Karpas-422 (cell line): ENCODE measurements around the gene PCSK1. TPM values are rescaled to one million over a fixed set of nuclear protein-coding genes. Genes with fewer than 3 reads are reported as not detected.

Experiments
- DNase-seq: peaks from one replicate; pipeline ENCODE4 v3.0.0-alpha.2; 2015
- H2AFZ ChIP-seq: fragments of 200-600 bp; sonication (generic); 2 replicates; pipeline ENCODE4 v1.6.1; 2014; ENCODE audit warnings: antibody characterized with exemption, low read length, mixed read lengths
- H3K27ac ChIP-seq: fragments of 200-600 bp; sonication (generic); 2 replicates; pipeline ENCODE4 v1.5.1; 2014; ENCODE audit warnings: mild to moderate bottlenecking, low read length, moderate library complexity
- H3K27me3 ChIP-seq: fragments of 200-600 bp; sonication (generic); 2 replicates; pipeline ENCODE4 v1.6.1; 2014; ENCODE audit warnings: low read length, mixed read lengths
- H3K36me3 ChIP-seq: fragments of 200-600 bp; sonication (generic); 2 replicates; pipeline ENCODE4 v1.6.1; 2014; ENCODE audit warnings: low read length, mixed read lengths; ENCODE audit not compliant: insufficient read depth
- H3K4me1 ChIP-seq: fragments of 200-600 bp; sonication (generic); 2 replicates; pipeline ENCODE4 v1.6.1; 2014; ENCODE audit warnings: mild to moderate bottlenecking, low read length, mixed read lengths
- H3K4me2 ChIP-seq: fragments of 200-600 bp; sonication (generic); 2 replicates; pipeline ENCODE4 v1.6.1; 2014; ENCODE audit warnings: low read length, low read depth, mild to moderate bottlenecking; ENCODE audit not compliant: poor library complexity, severe bottlenecking
- H3K4me3 ChIP-seq: fragments of 200-600 bp; sonication (generic); 2 replicates; pipeline ENCODE4 v1.5.1; 2014; ENCODE audit warnings: mild to moderate bottlenecking, antibody characterized with exemption, low read length, mixed read lengths
- H3K79me2 ChIP-seq: fragments of 200-600 bp; sonication (generic); 2 replicates; pipeline ENCODE4 v1.6.1; 2014; ENCODE audit warnings: mild to moderate bottlenecking, low read length, mixed read lengths
- H3K9ac ChIP-seq: fragments of 200-600 bp; sonication (generic); 2 replicates; pipeline ENCODE4 v1.6.0; 2014; ENCODE audit warnings: low read length
- H3K9me2 ChIP-seq: fragments of 200-600 bp; sonication (generic), shearing (Covaris generic); replicated peaks from 2 replicates; pipeline ENCODE4 v1.6.0; 2014; ENCODE audit warnings: mild to moderate bottlenecking, low read length, moderate library complexity; ENCODE audit not compliant: insufficient read depth
- H3K9me3 ChIP-seq: fragments of 300-700, 200-600 bp; sonication (generic); 2 replicates; pipeline ENCODE4 v1.6.1; 2014; ENCODE audit warnings: low read length, mixed read lengths
- H4K20me1 ChIP-seq: fragments of 200-600 bp; sonication (generic); 2 replicates; pipeline ENCODE4 v1.6.1; 2014; ENCODE audit warnings: mild to moderate bottlenecking, antibody characterized with exemption, low read length, low read depth; ENCODE audit not compliant: insufficient read depth
- total RNA-seq: library from RNA; depleted of rRNA; stranded (reverse); fragments of >200 nt; shearing (Covaris generic); gene quantifications from 2 replicates; pipeline ENCODE4 v1.2.3, GENCODE V29; 2014; ENCODE audit warnings: low replicate concordance

The PCSK1 gene
- total RNA-seq, 1 experiment from 2014 or later, result not detected

- no peak for DNase-seq
- no peaks in the 10 kb centered on the region for H4K20me1 ChIP-seq
Measured at GRCh38 chr5:96468956-96469355, 35.9 kb upstream of the PCSK1 start.

GRCh38 chr5:96463091-96463490 lies 30.0 kb upstream of the PCSK1 start:
- Histone ChIP-seq H2AFZ (no peak overlapping the region), H3K4me1 (no peaks in the 10 kb centered on the region), H4K20me1 (no peaks in the 10 kb centered on the region), H3K4me3 (no peak overlapping the region), H3K27ac (no peak overlapping the region), H3K9me3 (no peaks in the 10 kb centered on the region), H3K36me3 (no peaks in the 10 kb centered on the region), H3K4me2 (no peak overlapping the region), H3K79me2 (no peaks in the 10 kb centered on the region), H3K9ac (no peak overlapping the region), H3K27me3 (no peaks in the 10 kb centered on the region), H3K9me2 (no peaks in the 10 kb centered on the region)
- DNase-seq, result no peak

More at GRCh38 chr5:96468956-96469355, 35.9 kb upstream of the PCSK1 start:
- Histone ChIP-seq H3K9me3 (no peaks in the 10 kb centered on the region), H3K4me2 (no peak overlapping the region), H3K27ac (no peak overlapping the region), H3K9me2 (no peaks in the 10 kb centered on the region), H3K27me3 (no peaks in the 10 kb centered on the region), H3K79me2 (no peaks in the 10 kb centered on the region), H3K9ac (no peak overlapping the region), H3K36me3 (no peaks in the 10 kb centered on the region), H2AFZ (no peak overlapping the region), H3K4me3 (no peak overlapping the region), H3K4me1 (no peaks in the 10 kb centered on the region)

- Histone ChIP-seq H3K4me3 (no peak overlapping the region), H3K4me1 (no peaks in the 10 kb centered on the region), H3K9ac (no peak overlapping the region), H3K79me2 (no peaks in the 10 kb centered on the region), H3K9me3 (no peaks in the 10 kb centered on the region), H3K36me3 (no peaks in the 10 kb centered on the region), H4K20me1 (no peaks in the 10 kb centered on the region), H3K4me2 (no peak overlapping the region), H3K9me2 (no peaks in the 10 kb centered on the region), H3K27ac (no peak overlapping the region), H3K27me3 (no peaks in the 10 kb centered on the region), H2AFZ (no peak overlapping the region)
- no peak for DNase-seq
Measured at GRCh38 chr5:96459313-96460121, 26.5 kb upstream of the PCSK1 start.

GRCh38 chr5:96458176-96458575 lies 25.1 kb upstream of the PCSK1 start:
- H3K4me1 ChIP-seq, result no peaks in the 10 kb centered on the region
- H3K4me3 ChIP-seq, result no peak overlapping the region
- no peaks in the 10 kb centered on the region for H3K27me3 ChIP-seq
- no peaks in the 10 kb centered on the region for H3K79me2 ChIP-seq
- H3K36me3 ChIP-seq, result no peaks in the 10 kb centered on the region
- no peak overlapping the region for H3K9ac ChIP-seq
- no peaks in the 10 kb centered on the region for H3K9me3 ChIP-seq
- no peak overlapping the region for H2AFZ ChIP-seq
- H3K27ac ChIP-seq, result no peak overlapping the region
- no peak overlapping the region for H3K4me2 ChIP-seq
- H3K9me2 ChIP-seq, result no peaks in the 10 kb centered on the region
- DNase-seq, result no peak
- H4K20me1 ChIP-seq, result no peaks in the 10 kb centered on the region

- no peak overlapping the region for H3K4me2 ChIP-seq
- no peaks in the 10 kb centered on the region for H3K36me3 ChIP-seq
- H4K20me1 ChIP-seq, result no peaks in the 10 kb centered on the region
- no peak overlapping the region for H3K9ac ChIP-seq
- H3K4me1 ChIP-seq, result no peaks in the 10 kb centered on the region
- no peak overlapping the region for H2AFZ ChIP-seq
- H3K27me3 ChIP-seq, result no peaks in the 10 kb centered on the region
- no peaks in the 10 kb centered on the region for H3K9me3 ChIP-seq
- no peak overlapping the region for H3K4me3 ChIP-seq
- H3K79me2 ChIP-seq, result no peaks in the 10 kb centered on the region
- no peaks in the 10 kb centered on the region for H3K9me2 ChIP-seq
- no peak overlapping the region for H3K27ac ChIP-seq
- no peak for DNase-seq
Measured at GRCh38 chr5:96455789-96456188, 22.7 kb upstream of the PCSK1 start.

GRCh38 chr5:96453394-96453793 lies 20.3 kb upstream of the PCSK1 start:
- Histone ChIP-seq H4K20me1 (no peaks in the 10 kb centered on the region), H3K9me2 (no peaks in the 10 kb centered on the region), H3K4me2 (no peak overlapping the region), H3K4me1 (no peaks in the 10 kb centered on the region), H3K27ac (no peak overlapping the region), H3K36me3 (no peaks in the 10 kb centered on the region), H3K9me3 (no peaks in the 10 kb centered on the region), H3K79me2 (no peaks in the 10 kb centered on the region), H3K27me3 (no peaks in the 10 kb centered on the region), H2AFZ (no peak overlapping the region), H3K9ac (no peak overlapping the region), H3K4me3 (no peak overlapping the region)
- DNase-seq, result no peak

DNA sequence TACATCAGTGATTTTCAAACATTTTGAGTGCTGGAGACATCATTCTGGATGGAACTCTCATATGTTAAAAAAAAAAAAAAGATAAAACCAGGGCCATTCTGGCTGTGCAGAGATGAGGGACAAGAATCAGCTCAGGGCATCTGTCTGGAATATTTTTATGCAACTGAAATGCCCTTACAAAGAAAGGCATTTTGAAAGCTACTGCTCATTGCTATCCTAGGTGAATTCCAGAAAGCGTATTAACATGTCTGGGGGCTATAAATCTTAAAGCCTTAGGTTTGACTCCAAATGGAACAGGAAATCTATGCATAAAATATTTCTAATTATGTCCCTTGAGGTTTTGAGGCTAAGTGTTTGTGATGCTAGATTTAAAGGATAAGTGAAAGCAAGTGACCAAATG lies 14.9 kb upstream of the PCSK1 start:
- Histone ChIP-seq H3K4me3 (no peak overlapping the region), H3K79me2 (no peaks in the 10 kb centered on the region), H3K9ac (no peak overlapping the region), H3K9me2 (no peaks in the 10 kb centered on the region), H3K27me3 (0 out of 2 replicates have a peak, but pooled peaks cover 2% of the 10 kb centered on the region), H4K20me1 (no peaks in the 10 kb centered on the region), H3K27ac (no peak overlapping the region), H3K4me2 (no peak overlapping the region), H3K4me1 (no peaks in the 10 kb centered on the region), H2AFZ (no peak overlapping the region), H3K36me3 (no peaks in the 10 kb centered on the region), H3K9me3 (no peaks in the 10 kb centered on the region)
- DNase-seq, result no peak

DNA sequence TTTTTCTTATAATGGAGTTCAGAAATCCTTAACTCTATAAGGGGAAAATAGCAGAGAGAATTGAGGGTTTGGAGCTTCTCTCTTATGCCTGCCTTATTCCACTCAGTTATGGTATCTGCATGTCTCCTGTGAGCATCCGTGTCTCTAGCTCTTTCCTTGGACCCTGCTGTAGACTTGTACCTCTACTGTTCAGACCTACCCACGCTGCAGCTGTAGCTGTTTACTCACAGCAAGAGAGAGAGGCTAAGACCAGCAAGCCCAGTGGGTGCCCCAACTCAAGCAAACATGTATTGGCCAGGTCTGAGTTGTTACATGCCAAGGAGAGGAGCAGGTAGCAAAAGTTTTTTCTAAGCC lies 7.1 kb upstream of the PCSK1 start:
- Histone ChIP-seq H3K4me1 (no peaks in the 10 kb centered on the region), H3K9ac (no peak overlapping the region), H3K27ac (no peak overlapping the region), H3K9me2 (no peaks in the 10 kb centered on the region), H3K27me3 (0 out of 2 replicates have a peak, but pooled peaks cover 1% of the 10 kb centered on the region), H4K20me1 (no peaks in the 10 kb centered on the region), H3K36me3 (no peaks in the 10 kb centered on the region), H3K9me3 (no peaks in the 10 kb centered on the region), H3K4me3 (no peak overlapping the region), H3K79me2 (no peaks in the 10 kb centered on the region), H3K4me2 (no peak overlapping the region), H2AFZ (no peak overlapping the region)
- no peak for DNase-seq
